GM18502 (cell line): ENCODE measurements around the gene MT1X.
"Not testable (repeated sequence)": the region's sequence is repeated elsewhere in the genome, so short reads cannot be mapped to it uniquely, and the experiment has no call there.

Experiments
- ATAC-seq: cut with Tn5 transposase; IDR thresholded peaks from one replicate; pipeline ENCODE4 v1.9.1; 2021; ENCODE audit warnings: mild to moderate bottlenecking; ENCODE audit not compliant: unreplicated experiment, poor library complexity

The MT1X gene

GRCh38 chr16:56708525-56709442 is 26.5 kb downstream of the MT1X start:
- no peak for ATAC-seq

- no peak for ATAC-seq
Measured at GRCh38 chr16:56709443-56710040, 27.3 kb downstream of the MT1X start.

DNA sequence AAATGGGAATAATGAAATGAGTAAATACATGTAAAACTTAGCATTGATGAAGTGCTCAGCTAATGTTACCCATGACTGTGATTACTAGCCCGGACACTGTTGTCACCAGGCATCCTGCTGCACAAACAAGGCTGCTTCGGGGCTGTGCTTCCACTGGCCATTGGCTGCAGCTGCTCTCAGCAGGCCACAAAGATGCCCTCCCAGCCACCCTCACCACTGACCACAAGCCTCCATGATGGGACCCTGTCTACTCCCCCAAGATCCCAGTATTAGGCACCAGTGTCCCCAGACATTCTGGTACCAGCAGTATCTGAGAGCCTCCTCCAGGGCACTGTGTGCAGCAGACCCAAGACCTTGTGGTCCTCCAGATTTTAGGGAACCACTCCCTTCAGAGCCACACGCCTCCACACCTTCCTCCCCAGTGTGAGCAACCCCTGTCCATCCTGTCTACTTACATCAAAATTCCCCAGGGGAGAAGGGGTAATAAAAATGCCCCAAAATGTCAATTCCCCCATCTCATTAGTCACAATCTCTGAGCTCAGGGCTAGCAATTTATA is 28.0 kb downstream of the MT1X start:
- ATAC-seq, result no peak

DNA sequence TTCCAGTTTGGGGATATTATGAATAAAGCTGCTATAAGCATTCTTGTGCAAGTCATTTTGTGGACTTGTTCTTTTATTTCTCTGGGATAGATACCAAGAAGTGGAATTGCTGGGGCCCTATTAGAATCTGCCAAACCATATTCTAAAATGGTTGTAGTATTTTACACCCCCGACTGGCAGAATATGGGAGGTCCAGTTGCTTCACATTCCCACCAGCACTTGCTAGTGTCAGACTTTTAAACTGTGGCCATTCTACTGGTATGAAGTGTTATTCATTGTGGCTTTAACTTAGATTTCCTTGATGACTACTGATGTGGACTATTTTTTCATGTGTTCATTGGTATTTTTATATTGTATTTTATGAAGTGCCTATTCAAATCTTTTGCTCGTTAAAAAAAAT is 29.6 kb downstream of the MT1X start:
- no peak for ATAC-seq

GRCh38 chr16:56713794-56714193 is 31.5 kb downstream of the MT1X start:
- ATAC-seq, result no peak

DNA sequence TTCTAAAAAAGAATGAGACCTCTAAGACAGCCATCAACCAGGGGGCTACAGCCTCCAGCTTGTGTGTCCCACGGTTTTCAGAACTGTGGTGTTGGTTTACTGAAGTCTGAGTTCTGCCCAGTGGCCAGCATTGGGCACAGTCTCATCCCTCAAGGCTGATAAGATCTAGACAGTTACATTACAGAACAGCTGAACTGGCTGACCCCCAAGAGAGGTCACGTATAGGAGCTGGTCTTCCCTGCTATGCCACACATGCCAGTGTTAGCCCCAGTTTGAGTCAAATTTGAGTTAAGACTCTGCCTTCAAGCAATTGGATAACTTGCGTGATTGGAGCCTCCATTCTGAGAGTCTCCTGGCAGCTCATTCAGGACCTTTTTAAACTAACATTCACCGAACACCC is 32.9 kb downstream of the MT1X start:
- ATAC-seq, result no peak

- ATAC-seq, result no peak
Measured at GRCh38 chr16:56716761-56717160, 34.5 kb downstream of the MT1X start.

- ATAC-seq, result not testable (repeated sequence)
Measured at GRCh38 chr16:56717532-56717931, 35.3 kb downstream of the MT1X start.

GRCh38 chr16:56722200-56722842 is 40.1 kb downstream of the MT1X start:
- ATAC-seq, result no peak

GRCh38 chr16:56724191-56724590 is 41.9 kb downstream of the MT1X start:
- no peak for ATAC-seq

- ATAC-seq, result no peak
Measured at GRCh38 chr16:56726283-56726682, 44.0 kb downstream of the MT1X start.

DNA sequence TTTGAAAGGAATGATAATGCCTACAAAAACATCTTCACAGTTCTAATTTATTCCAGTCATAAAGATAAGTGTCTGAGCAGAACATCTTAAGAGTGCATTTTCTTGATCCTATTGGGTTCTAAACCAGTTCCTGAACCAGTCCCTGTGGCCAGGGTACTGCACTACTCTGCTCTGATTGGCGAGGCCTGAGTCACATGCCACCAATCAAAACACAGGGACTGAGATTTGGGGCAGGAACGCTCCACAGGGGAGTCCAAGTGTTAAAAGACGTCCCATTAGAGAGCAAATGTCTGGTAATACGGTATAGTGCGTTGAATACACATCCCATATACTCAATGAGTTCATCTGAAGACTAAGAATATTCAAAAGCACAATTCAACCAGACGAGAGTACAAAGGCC is 44.7 kb downstream of the MT1X start:
- ATAC-seq, result no peak

DNA sequence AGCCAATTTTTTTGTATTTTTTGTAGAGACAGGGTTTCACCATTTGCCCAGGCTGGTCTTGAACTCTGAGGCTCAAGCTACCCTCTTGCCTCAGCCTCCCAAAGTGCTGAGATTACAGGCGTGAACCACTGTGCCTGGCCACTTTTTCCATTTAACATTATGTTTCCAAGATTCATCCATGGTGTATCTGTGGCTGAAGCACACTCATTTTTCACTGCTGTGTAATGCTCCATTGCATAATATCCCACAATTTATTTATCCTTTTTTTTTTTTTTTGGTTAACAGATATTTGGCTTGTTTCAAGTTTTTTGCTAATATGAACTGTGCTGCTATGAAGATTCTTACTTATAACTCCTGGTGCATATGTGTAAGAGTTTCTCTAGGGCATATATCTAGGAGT is 45.8 kb downstream of the MT1X start:
- ATAC-seq, result no peak

DNA sequence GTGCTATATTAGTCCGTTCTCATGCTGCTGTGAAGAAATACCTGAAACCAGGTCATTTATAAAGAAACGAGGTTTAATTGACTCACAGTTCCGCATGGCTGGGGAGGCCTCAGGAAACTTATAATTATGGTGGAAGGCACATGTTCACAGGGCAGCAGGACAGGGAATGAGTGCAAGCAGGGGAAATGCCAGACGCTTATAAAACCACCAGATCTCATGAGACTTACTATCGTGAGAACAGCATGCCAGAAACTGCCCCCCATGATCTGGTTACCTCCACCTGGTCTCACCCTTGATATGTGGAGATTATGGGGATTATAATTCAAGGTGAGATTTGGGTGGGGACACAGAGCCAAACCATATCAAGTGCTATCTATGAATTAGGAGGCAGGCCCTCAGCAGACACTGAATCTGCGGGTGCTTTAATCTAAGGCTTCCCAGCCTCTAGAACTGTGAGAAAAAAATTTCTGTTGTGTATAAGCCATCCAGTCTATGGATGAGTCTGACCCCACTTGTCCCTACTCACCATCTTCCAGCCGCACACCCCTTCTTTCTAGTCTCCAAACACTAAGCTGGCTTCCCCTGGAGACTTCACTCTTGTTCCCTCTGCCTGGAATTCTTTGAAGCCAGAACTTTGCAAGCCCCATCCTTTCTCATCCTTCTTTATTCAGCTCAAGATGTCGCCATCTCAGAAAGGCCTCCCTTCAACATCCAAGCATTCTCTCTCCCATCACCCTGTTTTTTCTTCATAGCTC is 46.9 kb downstream of the MT1X start:
- no peak for ATAC-seq

DNA sequence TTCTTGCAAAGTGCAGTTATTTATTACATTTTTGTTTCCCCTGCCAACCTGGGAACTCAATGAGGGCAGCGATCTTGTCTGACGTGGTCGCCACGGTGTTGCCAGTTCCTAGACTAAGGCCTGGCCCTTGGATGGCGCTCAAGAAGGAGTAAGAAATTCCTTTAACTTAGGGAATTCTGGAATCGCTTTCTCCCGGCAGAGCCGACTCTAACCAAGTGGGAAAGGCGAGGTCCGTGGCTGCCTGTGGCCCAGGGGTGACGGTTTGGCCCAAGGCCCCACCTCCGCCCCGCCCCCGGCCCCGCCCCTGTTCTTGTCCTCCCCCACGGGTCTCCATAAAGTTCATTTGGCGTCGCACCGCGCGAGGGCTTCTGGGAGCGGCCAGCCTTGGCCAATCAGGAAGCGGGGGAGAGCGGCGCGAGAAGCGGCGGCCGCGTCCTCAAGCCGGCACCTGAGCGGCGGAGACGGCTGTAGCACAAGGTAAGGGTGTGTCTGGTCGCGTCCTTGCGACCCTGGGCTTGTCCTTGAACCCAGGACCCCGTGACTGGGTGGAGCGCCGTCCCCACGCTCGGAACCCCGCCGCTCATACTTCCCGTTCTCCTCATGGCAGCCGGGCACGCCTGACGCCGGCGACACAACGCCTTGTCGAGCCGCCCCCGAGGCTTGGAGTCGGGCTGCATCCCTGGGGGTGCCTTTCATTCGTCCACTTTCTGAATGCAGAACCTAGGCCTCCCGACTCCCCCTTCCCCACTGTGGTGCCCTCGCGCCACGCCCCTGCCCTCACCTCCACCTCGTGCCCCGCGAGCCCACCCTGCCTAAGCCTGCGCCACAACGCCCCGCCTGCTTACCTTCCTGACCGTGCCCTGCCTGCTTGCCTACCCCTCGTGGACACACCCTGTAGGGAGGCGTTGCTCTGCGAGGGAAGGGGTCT is 47.7 kb downstream of the MT1X start, which contains the start of gene NUP93:
TSS of gene NUP93 (plus strand) at position 395 of the 928 bp plus-strand sequence. CDS start 18,119 bp downstream, outside the sequence.
- ATAC-seq, result peak; percentile 79

GRCh38 chr16:56732366-56732765 is 50.1 kb downstream of the MT1X start:
- ATAC-seq, result peak; percentile 51

GRCh38 chr16:56732832-56733231 is 50.6 kb downstream of the MT1X start:
- no peak for ATAC-seq
